ENCODE data around the gene RHBDF2.

The RHBDF2 gene

DNA sequence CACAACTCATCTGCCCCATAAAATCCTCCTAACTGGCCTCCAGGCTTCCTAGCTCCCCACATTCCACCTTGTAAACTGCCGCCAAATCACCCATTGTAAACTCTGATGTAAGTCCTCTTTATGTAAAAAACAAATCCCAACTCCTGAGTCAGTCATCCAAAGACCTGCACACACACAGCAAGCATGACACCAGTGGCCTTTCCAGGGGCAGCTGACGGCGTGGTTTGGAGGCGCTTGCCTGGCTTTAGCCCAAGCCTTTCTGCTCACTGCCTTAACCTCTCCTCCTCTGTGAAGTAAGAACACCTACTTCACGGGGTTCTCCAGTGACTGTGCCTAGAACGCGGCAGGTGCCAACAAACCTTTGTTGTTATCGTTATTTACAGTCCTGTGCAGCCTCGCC, 62.3 kb downstream of the RHBDF2 start:
- DNase-seq (ENCODE audit: low read depth in 2 of 2) = no peak

DNA sequence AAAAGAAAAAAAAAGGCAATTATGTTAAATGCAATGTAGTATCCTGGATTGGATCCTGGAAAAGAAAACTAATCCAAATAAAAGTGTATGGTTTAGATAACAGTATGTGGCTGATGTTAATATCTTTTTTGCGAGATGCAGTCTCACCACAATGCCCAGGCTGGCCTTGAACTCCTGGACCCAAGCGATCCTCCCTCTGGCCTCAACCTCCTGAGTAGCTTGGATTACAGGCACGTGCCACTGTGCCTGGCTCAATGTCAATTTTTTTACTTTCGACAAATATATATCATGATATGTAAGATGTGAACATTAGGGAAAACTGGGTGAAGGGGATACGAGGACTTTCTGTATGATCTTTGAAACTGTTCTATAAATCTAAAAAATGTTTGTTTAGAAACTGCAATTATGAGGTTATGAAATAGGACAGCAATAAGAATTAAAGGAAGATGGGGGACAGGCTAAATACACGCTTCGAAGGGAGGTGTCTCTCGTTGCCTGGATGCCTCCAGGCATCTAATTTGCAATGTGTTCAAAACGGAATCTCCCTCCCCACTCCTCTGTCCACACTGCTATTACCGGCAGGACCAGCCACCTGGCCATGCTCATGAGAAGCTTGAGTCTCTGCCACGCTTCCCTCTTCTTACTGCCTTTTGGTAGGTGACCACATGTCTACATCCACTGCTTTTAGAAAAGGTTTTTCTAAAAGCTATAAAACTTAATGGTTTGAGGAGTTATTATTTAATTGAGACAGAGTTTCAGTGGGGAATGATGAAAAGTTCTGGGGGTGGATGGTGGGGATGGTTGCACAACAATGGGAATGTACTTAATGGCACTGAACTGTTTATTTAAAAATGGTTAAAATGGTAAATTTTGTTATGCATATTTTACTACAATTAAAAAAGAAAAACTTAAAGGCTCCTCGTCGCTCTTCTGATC, 63.5 kb downstream of the RHBDF2 start:
- no peak for DNase-seq (ENCODE audit: low read depth in 2 of 2)

DNA sequence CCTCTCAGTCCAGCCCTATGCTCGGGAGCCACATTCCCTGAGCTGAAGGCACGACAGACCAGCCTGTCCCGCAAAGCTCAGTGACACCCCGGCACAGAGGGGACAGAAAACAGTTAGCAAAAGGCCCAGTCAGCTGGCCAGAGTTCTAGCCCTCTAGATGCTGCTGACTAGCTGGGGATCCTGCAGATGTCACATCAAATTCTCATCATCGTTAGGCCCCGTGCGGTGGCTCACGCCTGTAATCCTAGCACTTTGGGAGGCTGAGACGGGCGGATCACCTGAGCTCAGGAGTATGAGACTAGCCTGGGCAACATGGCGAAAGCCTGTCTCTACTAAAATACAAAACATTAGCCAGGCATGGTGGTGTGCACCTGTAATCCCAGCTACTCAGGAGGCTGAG, 65.5 kb downstream of the RHBDF2 start:
- DNase-seq (ENCODE audit: low read depth in 2 of 2) = no peak

DNA sequence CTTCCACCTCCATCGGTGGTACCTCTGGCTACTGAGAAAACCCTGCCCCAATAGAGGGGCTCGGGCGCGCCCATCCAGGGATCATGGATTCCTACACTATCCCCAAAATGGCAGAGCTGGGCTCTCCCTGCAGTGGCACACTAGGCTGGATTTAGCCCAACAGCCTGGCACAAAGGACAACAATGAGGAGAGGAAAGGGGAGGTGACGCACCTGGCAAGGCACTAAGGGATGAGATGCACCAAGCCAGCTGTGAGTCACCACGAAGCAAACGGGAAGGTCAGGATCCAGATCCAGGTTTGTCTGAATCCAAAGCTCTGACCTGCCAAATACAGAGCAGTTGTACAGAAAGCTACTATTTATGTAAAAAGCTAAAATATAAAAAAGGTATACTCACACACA, 66.4 kb downstream of the RHBDF2 start:
- no peak for DNase-seq (ENCODE audit: low read depth in 2 of 2)

DNA sequence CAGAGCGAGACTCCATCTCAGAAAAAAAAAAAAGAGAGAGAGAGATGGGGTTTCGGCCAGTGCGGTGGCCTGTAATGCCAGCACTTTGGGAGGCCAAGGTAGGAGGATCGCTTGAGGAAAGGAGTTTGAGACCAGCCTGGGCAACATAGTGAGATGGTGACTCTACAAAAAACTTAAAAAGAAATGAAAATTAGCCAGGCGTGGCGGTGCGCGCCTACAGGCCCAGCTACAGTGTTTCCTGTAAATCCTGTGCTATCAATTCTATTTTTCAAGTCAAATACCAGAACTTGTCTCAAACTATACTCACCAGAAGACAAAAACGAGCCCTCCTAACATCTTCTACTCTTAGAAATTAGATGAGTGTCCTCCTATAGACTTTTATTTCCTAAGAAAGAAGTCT, 67.5 kb downstream of the RHBDF2 start:
- DNase-seq (ENCODE audit: low read depth in 2 of 2) = no peak

DNA sequence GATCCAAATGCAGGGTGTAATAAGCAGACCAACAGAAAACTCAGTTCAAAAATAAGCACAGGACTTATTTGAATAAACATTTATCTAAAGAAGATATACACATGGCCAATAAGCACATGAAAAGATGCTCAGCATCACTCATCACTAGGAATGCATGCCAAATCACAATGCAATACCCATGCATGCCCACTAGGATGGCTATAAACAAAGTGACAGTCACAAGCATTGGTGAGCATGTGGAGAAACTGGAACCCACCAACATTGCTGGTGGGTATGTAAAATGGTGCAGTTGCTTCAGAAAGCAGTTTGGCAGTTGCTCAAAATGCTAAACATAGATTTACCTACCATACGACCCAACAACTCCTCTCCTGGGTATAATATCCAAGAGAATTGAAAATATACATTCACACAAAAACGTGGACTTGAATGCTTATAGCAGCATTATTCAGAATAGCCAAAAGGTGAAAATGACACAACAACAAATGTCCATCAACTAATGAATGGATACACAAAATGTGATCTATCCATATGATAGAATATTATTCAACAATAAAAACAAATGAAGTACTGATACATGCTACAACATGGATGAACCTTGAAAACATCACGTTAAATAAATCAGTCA, 68.4 kb downstream of the RHBDF2 start:
- no peak for DNase-seq (ENCODE audit: low read depth in 2 of 2)

DNA sequence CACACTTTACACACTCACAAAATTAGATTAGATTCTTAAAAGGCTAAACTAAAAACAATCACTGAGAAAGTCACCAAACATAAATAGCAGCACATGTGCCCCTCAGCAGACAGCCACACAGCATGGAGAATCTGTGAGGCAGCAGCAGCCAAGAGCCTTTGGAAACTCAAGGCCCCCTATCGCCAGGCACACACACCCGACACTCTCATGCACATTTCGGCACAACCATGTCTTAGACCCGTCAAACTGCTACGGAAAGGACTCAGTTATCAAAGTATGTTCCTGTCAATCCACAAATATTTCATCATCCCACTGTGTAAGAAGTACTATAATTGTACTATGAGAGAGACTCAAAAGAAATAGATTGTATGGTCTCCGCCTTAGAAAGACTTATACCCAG, 69.2 kb downstream of the RHBDF2 start:
- no peak for DNase-seq (ENCODE audit: low read depth in 2 of 2)

DNA sequence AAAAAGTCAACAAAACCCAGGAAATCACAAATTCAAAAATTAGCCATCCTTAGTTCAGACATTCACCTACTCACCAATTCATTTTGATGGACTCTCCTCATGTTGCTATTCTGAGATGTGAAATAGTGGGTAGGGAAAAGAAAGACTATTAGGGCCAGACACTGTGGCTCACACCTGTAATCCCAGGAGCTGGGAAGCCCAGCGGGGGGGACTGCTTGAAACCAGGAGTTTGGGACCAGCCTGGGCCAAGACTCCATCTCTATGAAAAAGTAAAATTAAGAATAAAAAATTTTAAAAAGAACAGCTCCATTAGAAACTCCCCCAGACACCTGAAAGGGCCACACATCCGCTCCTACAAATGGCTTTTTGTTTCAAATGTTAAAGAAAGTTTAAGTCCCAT, 69.7 kb downstream of the RHBDF2 start:
- no peak for DNase-seq (ENCODE audit: low read depth in 2 of 2)

DNA sequence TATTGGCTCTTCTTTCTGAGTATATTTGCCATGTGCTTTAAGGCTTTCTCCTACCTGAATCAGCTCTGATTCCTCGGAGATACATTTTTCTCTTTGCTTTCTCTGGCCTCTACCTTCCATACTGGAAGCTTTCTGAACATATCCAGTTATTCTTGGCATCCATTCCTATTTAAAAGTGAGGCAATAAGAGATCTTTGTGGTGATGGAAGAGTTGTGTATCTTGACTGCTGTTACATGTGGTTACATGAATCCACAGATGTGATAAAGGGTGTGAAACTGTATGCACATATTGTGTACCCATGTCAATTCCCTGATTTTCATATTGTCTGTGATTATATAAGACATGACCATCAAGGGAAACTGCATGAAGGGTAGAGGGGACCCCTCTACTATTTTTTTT, 72.7 kb downstream of the RHBDF2 start:
- no peak for DNase-seq (ENCODE audit: low read depth in 2 of 2)

DNA sequence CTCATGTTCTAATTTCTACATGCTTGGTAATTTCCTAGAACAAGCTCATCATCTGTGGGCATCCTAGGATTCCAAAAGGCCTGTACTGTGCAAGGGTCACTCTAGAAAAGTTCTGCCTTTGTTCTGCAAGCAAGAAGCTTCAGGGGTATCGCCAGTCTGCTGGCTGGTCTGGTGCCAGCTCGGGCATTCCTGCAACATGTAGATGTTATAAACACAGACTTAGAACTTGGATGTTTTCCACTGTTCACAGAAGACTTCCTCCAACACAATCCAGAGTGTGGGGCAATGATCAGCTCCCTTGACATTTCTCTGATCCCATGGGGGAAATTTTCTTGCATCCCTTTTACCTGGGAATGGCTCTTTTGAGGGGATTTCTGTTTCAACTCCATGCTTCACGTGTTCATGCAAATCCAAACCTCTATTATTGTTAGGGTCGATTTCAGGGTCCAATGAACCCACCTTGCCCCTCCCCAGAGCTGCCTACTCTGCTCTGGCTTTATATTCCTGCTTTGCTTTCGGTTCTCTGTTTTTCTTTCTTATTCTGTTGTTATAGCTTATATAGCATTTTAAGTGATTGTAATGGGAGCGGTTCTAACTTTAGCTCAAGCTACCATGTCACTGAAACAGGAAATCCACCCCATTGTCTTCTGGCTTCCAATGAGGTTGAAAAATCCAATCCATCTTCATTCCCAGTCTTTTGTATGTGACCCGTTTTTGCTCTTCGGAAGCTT, 73.6 kb downstream of the RHBDF2 start:
- no peak for DNase-seq (ENCODE audit: low read depth in 2 of 2)

DNA sequence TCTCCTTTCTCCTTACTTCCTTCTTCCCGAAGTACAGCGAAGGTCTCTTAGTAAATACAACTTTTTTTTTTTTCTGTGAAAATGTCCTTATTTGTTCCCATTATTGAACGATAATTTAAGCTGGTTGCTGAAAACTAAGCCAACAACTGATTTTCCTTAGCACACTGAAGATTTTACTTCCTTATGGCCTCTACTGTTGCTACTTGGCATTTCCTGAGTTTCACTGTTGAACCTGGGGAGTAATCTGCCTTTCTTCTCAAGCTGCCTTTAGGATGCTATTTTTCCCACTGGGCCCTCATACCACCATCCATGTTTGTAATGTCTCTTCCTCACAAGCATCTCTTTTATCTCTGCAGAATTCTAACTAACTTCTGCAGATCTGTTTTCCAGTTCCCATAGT, 74.4 kb downstream of the RHBDF2 start:
- no peak for DNase-seq (ENCODE audit: low read depth in 2 of 2)

DNA sequence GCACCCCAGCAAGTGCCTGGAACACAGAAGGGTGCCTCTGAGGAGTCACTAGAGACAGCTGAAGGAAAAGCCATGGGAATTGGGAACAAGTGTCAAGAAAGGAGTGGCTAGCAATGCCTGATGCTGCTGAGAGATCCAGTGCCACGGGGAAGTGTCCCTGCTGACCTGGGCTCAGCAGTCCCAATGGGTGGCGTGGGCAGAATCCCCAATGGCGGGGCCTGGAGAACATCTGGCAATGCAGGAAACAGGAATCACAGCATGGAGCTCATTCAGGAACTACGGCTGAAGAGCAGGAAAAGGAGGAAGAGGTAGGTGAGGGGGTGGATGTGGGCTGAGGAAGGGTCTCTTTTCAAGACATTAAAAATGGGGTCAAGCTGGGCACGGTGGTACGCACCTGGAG, 78.4 kb downstream of the RHBDF2 start:
- DNase-seq (ENCODE audit: low read depth in 2 of 2) = no peak

DNA sequence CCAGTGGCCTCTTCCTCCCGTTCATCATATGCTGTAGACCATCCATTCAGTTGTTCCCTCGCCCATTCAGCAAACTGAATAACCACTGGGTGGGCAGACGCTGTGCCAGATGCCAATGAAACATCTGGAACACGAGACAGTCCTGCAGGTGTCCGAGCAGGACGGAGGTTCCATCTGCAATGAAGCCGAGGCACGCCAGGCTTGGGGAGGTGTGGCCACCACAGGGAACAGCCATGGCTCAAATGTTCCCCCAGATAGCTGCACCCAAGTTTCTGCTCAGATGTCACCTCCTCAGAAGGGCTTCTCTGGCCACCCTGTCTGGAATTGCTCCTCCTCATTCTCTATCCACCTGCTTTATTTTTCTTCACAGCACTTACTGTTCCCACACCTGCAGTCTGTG, 78.8 kb downstream of the RHBDF2 start:
- DNase-seq (ENCODE audit: low read depth in 2 of 2) = no peak

DNA sequence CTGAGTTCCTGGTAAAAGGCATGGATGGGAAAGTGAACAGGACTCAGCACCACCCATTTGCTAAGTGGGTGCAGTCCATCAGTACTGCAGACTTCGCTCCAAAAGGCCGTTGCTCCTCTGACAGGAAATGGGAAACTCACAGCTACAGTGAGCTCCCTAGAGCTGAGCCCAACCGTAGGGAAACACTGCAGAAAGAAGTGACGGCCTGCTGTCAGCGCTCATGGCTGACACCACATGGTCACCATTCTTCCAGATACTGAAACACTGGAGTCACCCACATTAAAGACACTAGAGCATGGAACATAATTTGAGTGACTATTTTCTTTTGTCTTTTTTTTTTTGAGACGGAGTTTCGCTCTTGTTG, 80.2 kb downstream of the RHBDF2 start:
- DNase-seq (ENCODE audit: low read depth in 2 of 2) = no peak
